Retinal pigment epithelial cell (primary cell): Measurements from ENCODE around the gene CCR9.

ENCODE experiments used
- DNase-seq: peaks from one replicate; pipeline ENCODE4 v3.0.0-alpha.2; 2010; ENCODE audit warnings: low read depth
- H3K4me3 ChIP-seq: 2 replicates; pipeline ENCODE4 v1.5.1; 2011; ENCODE audit warnings: mild to moderate bottlenecking, low read length, control low read depth, moderate library complexity
- CTCF ChIP-seq: conservative IDR thresholded peaks from 2 replicates; pipeline ENCODE4 v1.5.1; 2011; ENCODE audit warnings: low read depth, low read length, control low read depth, inconsistent platforms

Gene CCR9

DNA sequence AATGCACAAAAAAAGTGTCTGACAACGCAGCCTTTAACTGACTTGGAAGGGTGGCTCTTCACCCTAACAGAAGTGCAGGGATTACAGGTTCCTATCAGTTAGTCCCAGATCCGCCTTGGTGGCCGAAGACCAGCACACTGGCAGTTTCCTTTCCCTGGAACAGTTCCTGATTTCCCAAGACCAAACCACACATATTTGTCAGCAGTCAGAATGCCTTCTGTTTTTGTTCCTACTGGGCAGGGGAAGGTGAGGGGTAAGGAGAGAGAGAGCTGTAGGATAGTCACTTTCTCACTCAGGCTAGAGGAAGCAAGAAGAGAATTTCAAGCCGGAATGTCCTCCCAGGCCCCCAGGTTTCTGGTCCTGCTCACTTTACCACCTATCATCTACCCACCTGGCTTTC lies 66.1 kb downstream of the CCR9 start:
- H3K4me3 ChIP-seq: no peak overlapping the region
- no peak for DNase-seq
- no peak for TF ChIP-seq CTCF
